HUES64 (cell line): ENCODE measurements around the gene MYO5A.
"Not testable (repeated sequence)": the region's sequence is repeated elsewhere in the genome, so short reads cannot be mapped to it uniquely, and the experiment has no call there.

Experiments used
- H3K27ac ChIP-seq: 2 replicates; pipeline ENCODE4 v1.7.0; 2013; ENCODE audit warnings: low read depth, low read length, inconsistent platforms
- H3K27me3 ChIP-seq: 2 replicates; pipeline ENCODE4 v1.6.1; 2013; ENCODE audit warnings: mild to moderate bottlenecking, low read length; ENCODE audit not compliant: insufficient read depth
- H3K36me3 ChIP-seq: 2 replicates; pipeline ENCODE4 v1.6.1; 2013; ENCODE audit warnings: mild to moderate bottlenecking, low read length; ENCODE audit not compliant: insufficient read depth
- H3K4me1 ChIP-seq: 2 replicates; pipeline ENCODE4 v1.6.1; 2013; ENCODE audit warnings: mild to moderate bottlenecking, low read length, moderate library complexity; ENCODE audit not compliant: insufficient read depth
- H3K4me3 ChIP-seq: 2 replicates; pipeline ENCODE4 v1.5.1; 2013; ENCODE audit warnings: mild to moderate bottlenecking, low read length, moderate library complexity
- H3K9ac ChIP-seq: 2 replicates; pipeline ENCODE4 v1.6.1; 2013; ENCODE audit warnings: mild to moderate bottlenecking, low read depth, low read length
- H3K9me3 ChIP-seq: 2 replicates; pipeline ENCODE4 v1.6.1; 2013; ENCODE audit warnings: low read depth, low read length; ENCODE audit not compliant: insufficient read depth
- WGBS: fragments of 150-250, 120-280 bp; methylation state at CpG from one replicate; pipeline ENCODE4 v1.1.7; 2013; ENCODE audit warnings: missing lambda C conversion rate; 5-methylcytosine and 5-hydroxymethylcytosine counted together

The MYO5A gene

GRCh38 chr15:52294881-52295420, 233.7 kb downstream of the MYO5A start:
- Histone ChIP-seq H3K4me1 (peaks cover 12% of the 10 kb centered on the region; the same call in 1 of the 2 replicates), H3K36me3 (peaks cover 11% of the 10 kb centered on the region), H3K9ac (peak overlapping the region; percentile 85), H3K9me3 (no peaks in the 10 kb centered on the region), H3K4me3 (peak overlapping the region; percentile 77), H3K27ac (no peak overlapping the region), H3K27me3 (no peaks in the 10 kb centered on the region)
- 11% methylated on average over 32 of the region's 32 CpGs for WGBS

GRCh38 chr15:52292780-52293392, 235.8 kb downstream of the MYO5A start:
- H3K27ac ChIP-seq: no peak overlapping the region
- no peak overlapping the region for H3K9ac ChIP-seq
- WGBS: 89% methylated on average over 7 of the region's 7 CpGs
- H3K4me1 ChIP-seq: peaks cover 24% of the 10 kb centered on the region; the same call in 1 of the 2 replicates
- no peaks in the 10 kb centered on the region for H3K9me3 ChIP-seq
- H3K27me3 ChIP-seq: no peaks in the 10 kb centered on the region
- H3K36me3 ChIP-seq: peaks cover 11% of the 10 kb centered on the region
- H3K4me3 ChIP-seq: no peak overlapping the region

- H3K27me3 ChIP-seq: no peaks in the 10 kb centered on the region
- peaks cover 23% of the 10 kb centered on the region; the same call in 1 of the 2 replicates for H3K4me1 ChIP-seq
- no peak overlapping the region for H3K4me3 ChIP-seq
- H3K9ac ChIP-seq: no peak overlapping the region
- peaks cover 11% of the 10 kb centered on the region for H3K36me3 ChIP-seq
- no peak overlapping the region for H3K27ac ChIP-seq
- H3K9me3 ChIP-seq: no peaks in the 10 kb centered on the region
- WGBS: 91% methylated on average over 4 of the region's 4 CpGs
Observed at GRCh38 chr15:52291204-52291603, 237.5 kb downstream of the MYO5A start.

- WGBS: 91% methylated on average over 2 of the region's 3 CpGs
Observed at GRCh38 chr15:52290800-52291199, 237.9 kb downstream of the MYO5A start.

GRCh38 chr15:52290329-52290728, 238.4 kb downstream of the MYO5A start:
- H3K36me3 ChIP-seq: peaks cover 11% of the 10 kb centered on the region
- no peak overlapping the region for H3K4me3 ChIP-seq
- no peak overlapping the region for H3K9ac ChIP-seq
- H3K9me3 ChIP-seq: no peaks in the 10 kb centered on the region
- H3K4me1 ChIP-seq: peaks cover 19% of the 10 kb centered on the region; the same call in 1 of the 2 replicates
- H3K27ac ChIP-seq: no peak overlapping the region
- H3K27me3 ChIP-seq: no peaks in the 10 kb centered on the region
- WGBS: 52% methylated on average over 2 of the region's 4 CpGs

More at GRCh38 chr15:52290800-52291199, 237.9 kb downstream of the MYO5A start:
- Histone ChIP-seq H3K9me3 (no peaks in the 10 kb centered on the region), H3K27me3 (no peaks in the 10 kb centered on the region), H3K36me3 (peaks cover 11% of the 10 kb centered on the region), H3K9ac (no peak overlapping the region), H3K27ac (no peak overlapping the region), H3K4me3 (no peak overlapping the region), H3K4me1 (peaks cover 19% of the 10 kb centered on the region; the same call in 1 of the 2 replicates)

- no peaks in the 10 kb centered on the region for H3K27me3 ChIP-seq
- H3K9ac ChIP-seq: no peak overlapping the region
- H3K9me3 ChIP-seq: 0 out of 2 replicates have a peak, but pooled peaks cover 2% of the 10 kb centered on the region
- H3K4me3 ChIP-seq: no peak overlapping the region
- 57% methylated on average over 4 of the region's 4 CpGs for WGBS
- H3K36me3 ChIP-seq: peaks cover 11% of the 10 kb centered on the region
- H3K4me1 ChIP-seq: peaks cover 17% of the 10 kb centered on the region; the same call in 1 of the 2 replicates
- H3K27ac ChIP-seq: no peak overlapping the region
Observed at GRCh38 chr15:52289629-52290081, 239.0 kb downstream of the MYO5A start.

- Histone ChIP-seq H3K27ac (no peak overlapping the region; the same call in 1 of the 2 replicates), H3K9ac (no peak overlapping the region), H3K36me3 (peaks cover 10% of the 10 kb centered on the region), H3K4me3 (no peak overlapping the region), H3K4me1 (peaks cover 15% of the 10 kb centered on the region; the same call in 1 of the 2 replicates), H3K9me3 (0 out of 2 replicates have a peak, but pooled peaks cover 4% of the 10 kb centered on the region), H3K27me3 (no peaks in the 10 kb centered on the region)
- WGBS: 91% methylated on average over 5 of the region's 5 CpGs
Observed at GRCh38 chr15:52288986-52289385, 239.7 kb downstream of the MYO5A start.

- H3K9me3 ChIP-seq: 0 out of 2 replicates have a peak, but pooled peaks cover 4% of the 10 kb centered on the region
- no peak overlapping the region for H3K4me3 ChIP-seq
- WGBS: 85% methylated on average over 13 of the region's 13 CpGs
- 0 out of 2 replicates have a peak overlapping the region, but pooled peaks have one; percentile 20 for H3K9ac ChIP-seq
- no peaks in the 10 kb centered on the region for H3K27me3 ChIP-seq
- H3K27ac ChIP-seq: peak overlapping the region; percentile 24; the same call in 1 of the 2 replicates
- H3K36me3 ChIP-seq: peaks cover 7% of the 10 kb centered on the region
- peaks cover 15% of the 10 kb centered on the region; the same call in 1 of the 2 replicates for H3K4me1 ChIP-seq
Observed at GRCh38 chr15:52288051-52288942, 240.4 kb downstream of the MYO5A start.

- no peaks in the 10 kb centered on the region for H3K27me3 ChIP-seq
- WGBS: 92% methylated on average over 6 of the region's 7 CpGs
- H3K9me3 ChIP-seq: 0 out of 2 replicates have a peak, but pooled peaks cover 4% of the 10 kb centered on the region
- H3K27ac ChIP-seq: no peak overlapping the region
- no peak overlapping the region for H3K9ac ChIP-seq
- no peak overlapping the region for H3K4me3 ChIP-seq
- peaks cover 15% of the 10 kb centered on the region; the same call in 1 of the 2 replicates for H3K4me1 ChIP-seq
- peaks cover 10% of the 10 kb centered on the region for H3K36me3 ChIP-seq
Observed at GRCh38 chr15:52287114-52287513, 241.6 kb downstream of the MYO5A start.

GRCh38 chr15:52285941-52286340, 242.7 kb downstream of the MYO5A start:
- peaks cover 13% of the 10 kb centered on the region; the same call in 1 of the 2 replicates for H3K36me3 ChIP-seq
- not testable (repeated sequence) for H3K27me3 ChIP-seq, H3K27ac ChIP-seq, H3K4me3 ChIP-seq, H3K9ac ChIP-seq, H3K9me3 ChIP-seq
- peaks cover 15% of the 10 kb centered on the region; the same call in 1 of the 2 replicates for H3K4me1 ChIP-seq
- 96% methylated on average over 24 of the region's 34 CpGs for WGBS
